HG03439 (cell line): ENCODE measurements around the gene ETFDH.
"Not testable (repeated sequence)": the region's sequence is repeated elsewhere in the genome, so short reads cannot be mapped to it uniquely, and the experiment has no call there.

ENCODE experiments used
- ATAC-seq: cut with Tn5 transposase; IDR thresholded peaks from one replicate; pipeline ENCODE4 v1.9.1; 2021; ENCODE audit warnings: mild to moderate bottlenecking, moderate library complexity; ENCODE audit not compliant: unreplicated experiment

The ETFDH gene

DNA sequence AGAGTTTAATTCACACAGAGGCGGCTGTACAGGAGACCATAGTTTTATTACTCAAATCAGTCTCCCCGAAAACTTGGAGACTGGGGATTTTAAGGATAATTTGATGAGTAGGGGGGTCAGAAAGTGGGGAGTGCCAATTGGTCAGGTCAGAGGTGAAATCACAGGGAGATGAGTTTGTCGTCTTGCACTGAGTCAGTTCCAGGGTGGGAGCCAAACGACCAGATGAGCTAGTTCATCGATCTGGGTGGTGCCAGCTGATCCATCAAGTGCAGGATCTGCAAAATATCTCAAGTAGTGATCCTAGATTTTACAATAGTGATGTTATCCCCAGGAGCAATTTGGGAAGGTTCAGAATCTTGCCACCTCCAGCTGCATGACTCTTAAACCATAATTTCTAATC lies 4.0 kb downstream of the ETFDH start:
- no peak for ATAC-seq

DNA sequence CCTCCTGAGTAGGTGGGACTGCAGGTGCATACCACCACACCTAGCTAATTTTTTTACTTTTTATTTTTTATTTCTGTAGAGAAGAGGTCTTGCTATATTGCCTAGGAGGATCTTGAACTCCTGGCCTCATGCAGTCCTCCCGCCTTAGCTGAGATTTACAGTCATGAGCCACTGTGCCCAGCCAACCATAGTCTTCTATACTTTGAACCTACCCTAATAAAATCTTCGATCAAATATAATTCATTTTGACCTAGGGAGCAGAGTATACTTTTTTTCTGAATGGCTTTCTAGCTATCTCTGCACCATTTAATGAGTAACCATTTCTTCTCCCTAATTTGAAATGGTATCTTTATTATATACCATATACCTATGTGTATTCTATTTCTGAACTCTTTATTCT lies 6.7 kb downstream of the ETFDH start:
- ATAC-seq = no peak

DNA sequence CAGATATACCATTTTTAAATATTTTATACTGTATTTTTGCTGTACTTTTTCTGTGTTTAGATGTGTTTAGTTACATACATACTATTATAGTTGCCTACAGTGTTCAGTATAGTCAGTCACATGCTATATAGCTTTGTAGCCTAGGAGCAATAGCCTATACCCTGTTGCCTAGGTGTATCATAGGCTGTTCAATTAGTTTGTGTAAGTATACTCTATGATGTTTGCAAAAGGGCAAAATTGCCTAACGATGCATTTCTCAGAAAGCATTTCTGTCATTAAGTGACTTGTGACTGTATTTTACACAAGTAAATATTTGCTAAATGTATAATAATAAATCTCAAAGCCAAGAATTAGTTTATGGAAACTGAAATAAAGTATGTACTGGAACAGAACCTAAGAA lies 9.5 kb downstream of the ETFDH start:
- no peak for ATAC-seq

DNA sequence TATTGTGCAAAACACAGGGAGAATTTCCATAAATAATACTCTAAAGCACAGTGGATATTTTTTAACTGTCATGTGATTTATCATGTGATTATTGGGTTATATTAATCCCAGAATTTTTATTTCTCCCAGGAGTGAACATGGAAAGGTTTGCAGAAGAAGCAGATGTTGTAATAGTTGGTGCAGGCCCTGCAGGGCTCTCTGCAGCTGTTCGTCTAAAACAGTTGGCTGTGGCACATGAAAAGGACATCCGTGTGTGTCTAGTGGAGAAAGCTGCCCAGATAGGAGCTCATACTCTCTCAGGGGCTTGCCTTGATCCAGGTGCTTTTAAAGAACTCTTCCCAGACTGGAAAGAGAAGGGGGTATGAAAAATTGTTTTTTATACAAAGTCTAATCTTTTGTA lies 10.0 kb downstream of the ETFDH start:
- ATAC-seq = no peak

DNA sequence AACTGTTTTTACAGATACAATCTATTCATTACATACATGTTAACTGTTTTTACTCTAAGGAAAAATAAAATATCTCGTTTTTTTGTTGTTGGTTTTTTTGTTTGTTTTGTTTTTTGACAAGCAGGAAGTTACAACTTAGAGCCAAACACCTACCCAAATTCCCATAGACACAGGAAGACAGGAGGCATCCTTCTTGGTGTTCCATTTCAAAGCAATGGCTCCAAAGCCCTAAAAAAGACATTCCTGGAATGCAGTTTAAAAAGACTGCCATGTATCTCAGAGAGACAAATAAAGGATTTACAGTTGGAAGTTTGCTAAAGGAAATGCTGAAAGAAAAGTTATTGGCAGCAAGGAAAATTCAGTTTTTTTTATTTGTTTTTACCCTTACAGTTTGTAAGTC lies 16.7 kb downstream of the ETFDH start:
- no peak for ATAC-seq

DNA sequence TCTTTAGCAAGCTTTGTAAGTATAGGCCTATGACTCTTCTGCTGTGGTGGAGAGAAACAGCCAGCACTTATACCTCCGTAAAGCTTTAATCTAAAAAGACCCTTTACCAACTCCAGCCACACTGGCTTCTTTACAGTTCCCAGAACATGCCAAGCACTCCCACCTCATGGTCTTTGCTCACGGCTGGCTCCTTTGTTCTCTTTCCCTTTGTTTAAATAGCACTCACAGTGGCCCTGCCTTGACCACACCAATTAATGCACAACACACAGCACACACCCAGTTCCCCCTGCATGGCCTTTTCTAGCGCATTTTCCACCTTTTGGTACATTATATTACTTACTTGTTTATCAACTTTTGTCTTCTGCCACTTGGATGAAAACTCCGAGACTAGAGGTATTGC lies 32.2 kb downstream of the ETFDH start:
- ATAC-seq = no peak

DNA sequence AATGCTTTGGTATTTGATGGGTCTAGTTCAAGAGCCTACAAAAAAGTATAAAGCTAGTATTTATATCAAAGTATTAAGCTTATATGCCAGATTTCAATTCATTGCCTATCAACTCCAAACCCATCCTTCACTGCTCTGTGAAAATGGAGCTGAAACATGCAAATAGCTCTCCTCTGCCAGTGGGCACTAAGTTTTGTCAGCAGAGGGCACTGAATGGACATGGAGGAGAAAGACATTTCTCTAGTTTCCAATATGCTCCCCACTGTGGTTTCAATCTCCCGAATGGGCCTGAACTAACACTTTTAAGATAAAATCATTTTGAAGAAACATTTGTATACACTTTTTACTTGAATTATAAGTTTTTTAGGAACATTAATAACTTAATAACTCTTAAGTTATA lies 38.7 kb downstream of the ETFDH start:
- ATAC-seq = no peak

DNA sequence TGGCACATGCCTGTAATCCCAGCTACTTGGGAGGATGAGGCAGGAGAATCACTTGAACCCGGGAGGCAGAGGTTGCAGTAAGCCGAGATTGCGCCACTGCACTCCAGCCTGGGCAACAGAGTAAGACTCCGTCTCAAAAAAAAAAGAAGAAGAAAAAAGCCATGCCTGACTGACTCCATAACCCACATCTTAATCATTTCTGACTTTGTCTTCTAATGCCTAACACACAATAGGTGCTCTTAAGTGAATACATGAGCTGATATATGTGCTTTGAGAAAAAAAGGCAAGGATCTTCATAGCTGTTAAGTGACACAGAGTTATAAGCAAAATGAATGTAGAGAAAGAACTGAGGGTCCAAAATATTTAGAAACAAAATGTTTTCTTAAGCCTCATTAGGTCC lies 40.5 kb downstream of the ETFDH start:
- ATAC-seq = not testable (repeated sequence)

DNA sequence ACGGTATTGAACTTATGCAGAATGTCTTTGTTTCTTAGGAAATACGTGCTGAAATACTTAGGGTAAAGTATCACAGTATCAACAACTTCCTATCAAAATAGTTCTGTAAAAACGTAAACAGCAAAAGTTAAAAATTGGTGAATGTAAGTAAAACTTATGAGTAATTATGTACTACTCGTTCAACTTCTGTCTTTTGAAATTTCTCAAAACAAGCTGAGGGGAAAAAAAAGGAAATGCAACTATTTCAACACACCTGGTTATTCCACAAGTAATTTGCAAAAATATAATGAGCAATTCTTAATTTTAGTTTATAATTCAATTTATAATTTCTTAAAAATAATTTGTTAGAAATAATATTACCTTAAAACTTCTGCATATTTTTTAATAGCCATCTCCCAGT lies 42.8 kb downstream of the ETFDH start:
- ATAC-seq = no peak

DNA sequence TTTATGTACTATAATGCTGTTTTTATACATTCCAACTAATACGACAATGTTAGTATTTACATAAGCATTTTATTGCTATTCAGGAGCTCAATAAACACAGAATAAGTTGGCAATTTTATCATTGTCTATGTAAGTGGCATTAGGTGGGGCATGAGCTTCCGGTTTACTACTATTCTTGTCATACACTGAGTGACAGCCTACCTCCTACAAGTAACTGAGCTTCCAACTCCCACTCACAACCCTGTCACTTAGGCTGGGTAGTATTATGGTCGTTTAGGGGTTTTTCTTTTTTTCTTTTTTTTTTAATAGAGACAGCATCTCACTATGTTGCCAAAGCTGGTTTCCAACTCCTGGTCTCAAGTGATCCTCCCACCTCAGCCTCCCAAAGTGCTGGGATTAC lies 43.7 kb downstream of the ETFDH start:
- ATAC-seq = no peak

DNA sequence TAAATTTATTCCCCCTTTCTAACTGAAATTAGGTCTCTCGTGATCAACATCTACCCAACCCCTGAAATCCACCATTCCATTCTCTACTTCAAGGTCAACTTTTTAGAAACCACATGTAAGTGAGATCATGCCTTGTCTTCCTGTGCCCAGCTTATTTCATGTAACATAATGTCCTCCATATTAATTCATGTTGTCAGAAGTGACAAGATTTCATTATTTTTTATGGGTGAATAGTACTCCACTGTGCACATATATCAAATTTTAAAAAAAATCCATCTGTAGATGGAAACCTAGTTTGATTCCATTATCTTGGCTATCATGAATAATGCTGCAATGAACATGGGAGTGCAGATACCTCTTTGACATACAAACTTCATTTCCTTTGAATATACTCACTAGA lies 49.6 kb downstream of the ETFDH start:
- ATAC-seq = no peak

DNA sequence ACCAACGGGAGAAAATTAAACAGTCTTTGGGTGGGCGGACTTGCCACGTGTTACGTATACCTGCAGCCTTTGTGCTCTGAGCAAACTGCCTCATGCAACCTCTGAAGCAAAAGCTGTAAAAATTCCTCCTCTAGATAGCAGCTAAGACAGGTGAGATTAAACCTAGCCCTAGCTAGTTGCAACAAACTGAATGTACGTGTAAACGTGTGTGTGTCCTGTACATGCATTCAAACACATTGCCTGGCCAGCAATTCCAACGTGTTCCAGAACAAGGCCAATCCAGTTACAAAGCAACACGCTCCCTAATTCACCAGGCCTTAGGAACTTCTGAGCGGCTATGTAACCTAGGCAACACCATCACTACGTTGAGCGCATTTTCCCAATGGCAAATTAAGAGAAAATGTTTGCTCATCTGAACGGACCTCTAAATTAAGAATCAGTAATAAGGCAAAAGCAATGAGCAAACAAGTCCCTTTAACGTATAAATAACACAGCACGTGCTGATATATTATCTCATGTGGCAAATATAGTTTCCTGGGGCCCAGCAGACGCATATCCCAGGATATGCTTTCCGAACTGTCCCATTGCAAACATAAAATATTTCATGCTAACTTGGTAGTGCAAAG lies 50.3 kb downstream of the ETFDH start:
- no peak for ATAC-seq

DNA sequence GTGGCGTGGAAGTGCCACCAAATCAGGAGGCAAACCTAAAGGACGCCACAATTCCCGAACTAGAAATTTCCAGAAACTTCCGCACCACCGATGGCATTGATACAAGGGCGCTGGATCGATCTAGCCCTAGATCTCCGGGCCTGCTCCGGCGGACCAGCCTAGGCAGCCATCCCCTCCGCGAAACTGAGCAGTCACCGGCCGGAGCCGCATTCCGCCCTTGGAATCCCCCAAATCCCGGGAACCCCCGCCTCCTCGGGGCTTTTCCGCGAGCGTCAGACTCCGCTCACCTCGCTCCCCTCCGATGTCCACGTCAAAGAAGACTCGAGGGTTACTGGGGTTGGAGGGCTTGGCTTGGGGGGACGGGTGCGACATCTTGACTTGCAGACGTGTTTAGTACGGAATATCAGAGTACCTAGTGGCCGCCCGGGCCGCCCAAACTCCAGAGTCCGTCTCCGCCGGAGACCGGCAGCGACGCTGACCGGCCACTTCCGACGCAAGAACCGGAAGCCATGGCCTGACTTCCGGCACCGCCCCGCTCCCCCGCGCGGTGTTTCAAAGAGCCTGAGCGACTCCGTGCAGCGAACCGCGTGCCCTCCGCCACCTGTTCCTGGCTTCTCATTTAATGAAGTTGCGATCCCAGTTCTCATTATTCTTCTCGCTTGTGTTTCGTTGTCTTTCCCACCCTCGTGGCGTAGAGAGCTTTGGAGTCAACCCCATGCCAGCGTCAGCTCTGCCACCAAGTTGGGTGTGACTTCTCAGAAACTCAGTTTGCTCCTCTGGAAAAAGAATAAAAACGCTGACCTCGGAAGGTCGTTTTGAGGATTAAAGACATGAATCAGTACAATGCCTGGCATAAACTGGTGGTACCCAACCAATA lies 51.1 kb downstream of the ETFDH start, which contains the start of gene PPID:
Gene PPID, minus strand, starts transcription at position 480 of the 877 bp plus-strand sequence. Its CDS starts 108 bp downstream, at position 372.
- ATAC-seq = peak; percentile 97

DNA sequence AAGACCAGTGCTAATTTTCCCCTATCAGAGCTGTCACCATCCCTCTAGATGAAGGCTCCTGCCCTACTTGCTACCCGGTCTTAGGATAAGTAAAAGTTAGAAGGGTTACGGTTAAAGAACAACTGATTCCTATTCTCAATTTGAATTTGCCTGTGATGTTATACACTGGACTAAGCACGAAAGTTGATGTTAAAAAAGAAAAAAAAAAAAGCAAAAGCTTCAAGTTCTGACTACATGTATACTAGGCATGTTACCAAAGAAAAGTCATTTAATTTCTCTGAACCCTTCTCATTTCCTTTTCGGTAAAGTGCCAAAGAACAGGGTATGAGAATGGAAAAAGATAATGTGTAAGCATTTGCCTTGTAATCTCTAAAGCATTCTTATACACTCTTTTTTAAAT lies 52.5 kb downstream of the ETFDH start:
- no peak for ATAC-seq

DNA sequence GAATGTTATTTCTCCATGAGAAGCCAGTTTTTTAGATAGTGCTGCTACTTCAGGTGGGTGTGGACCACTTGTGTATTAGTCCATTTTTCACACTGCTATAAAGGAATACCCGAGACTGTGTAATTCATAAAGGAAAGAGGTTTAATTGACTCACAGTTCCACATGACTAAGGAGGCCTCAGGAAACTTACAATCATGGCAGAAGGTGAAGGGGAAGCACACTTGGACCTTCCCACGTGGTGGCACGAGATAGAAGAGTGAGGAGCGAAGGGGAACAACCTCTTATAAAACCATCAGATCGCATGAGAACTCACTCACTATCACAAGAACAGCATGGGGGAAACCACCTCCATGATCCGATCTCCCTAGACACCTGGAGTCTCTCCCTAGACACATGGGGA lies 54.5 kb downstream of the ETFDH start:
- ATAC-seq = no peak

DNA sequence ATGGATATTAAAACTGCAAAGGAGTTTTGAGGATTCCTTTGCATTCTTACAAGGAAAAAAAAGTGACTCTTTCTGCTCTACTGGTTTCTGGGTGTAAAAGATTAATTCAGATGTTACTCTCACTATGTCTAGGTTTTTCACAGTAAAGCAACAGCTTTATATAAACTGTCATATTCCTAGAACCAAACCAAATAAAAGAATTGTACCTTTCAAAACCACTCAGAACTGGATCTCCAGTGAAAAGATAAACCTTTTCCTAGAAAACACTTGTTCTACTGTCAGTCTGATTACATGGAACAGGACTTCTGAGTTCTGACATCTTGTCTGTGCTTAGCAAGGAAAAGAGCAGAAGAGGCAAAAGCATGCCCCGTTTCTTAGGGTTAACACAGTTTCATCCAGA lies 56.1 kb downstream of the ETFDH start:
- no peak for ATAC-seq

DNA sequence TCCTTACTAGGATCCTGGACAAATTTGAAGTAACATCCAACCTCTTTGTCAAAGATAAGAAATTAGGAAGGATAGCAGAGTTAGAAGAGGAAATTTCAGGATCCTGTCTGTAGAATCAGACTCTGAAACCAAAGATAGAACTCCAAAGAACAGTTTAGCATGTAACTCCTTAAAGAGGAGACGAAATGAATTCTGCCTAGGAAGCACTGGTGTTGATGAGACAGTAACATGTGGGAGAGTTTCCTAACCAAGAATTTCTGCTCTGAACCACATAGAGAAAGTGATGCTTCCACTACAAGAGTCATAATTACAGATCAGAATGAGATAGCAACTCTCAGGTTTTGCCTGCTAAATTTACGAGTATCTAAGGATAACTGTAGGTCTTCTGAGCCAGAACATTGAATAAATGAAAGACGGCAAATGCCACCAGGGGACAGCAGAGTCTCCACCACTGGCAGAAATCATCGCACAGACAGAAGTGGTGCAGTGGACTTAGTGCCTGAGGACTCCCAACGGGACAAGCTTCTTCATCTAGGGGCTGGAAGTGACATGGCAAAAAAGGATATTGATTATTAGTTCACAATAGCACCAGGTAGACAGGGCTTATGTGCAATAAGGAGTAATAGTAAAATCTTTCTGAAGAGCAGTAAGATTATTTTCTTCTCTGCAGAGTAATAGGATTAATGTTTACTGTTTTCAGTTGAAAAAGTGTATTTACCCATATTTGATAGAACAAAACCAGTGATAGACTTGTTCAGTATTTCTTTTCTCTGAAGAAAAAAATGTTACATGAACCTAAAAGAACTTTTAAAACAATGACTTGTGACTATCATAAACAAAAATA lies 57.8 kb downstream of the ETFDH start:
- peak; percentile 89 for ATAC-seq

DNA sequence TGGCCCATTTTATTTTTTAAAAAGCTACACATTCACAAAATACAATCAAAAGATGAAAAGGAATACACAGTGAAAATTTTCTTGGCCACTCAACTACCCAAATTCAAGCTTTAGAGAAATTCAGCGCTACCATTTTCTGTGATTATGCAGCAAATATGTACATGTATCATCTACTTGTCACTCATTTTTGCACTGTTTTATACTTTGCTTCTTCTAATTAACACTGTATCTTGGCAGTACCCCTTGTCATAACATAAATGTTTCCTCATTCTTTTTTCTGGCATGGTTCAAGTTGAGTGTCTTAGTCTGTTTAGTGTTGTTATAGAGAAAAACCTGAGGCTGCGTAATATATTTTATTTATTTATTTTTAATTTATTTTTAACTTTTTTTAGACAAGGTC lies 66.8 kb downstream of the ETFDH start:
- ATAC-seq = no peak

DNA sequence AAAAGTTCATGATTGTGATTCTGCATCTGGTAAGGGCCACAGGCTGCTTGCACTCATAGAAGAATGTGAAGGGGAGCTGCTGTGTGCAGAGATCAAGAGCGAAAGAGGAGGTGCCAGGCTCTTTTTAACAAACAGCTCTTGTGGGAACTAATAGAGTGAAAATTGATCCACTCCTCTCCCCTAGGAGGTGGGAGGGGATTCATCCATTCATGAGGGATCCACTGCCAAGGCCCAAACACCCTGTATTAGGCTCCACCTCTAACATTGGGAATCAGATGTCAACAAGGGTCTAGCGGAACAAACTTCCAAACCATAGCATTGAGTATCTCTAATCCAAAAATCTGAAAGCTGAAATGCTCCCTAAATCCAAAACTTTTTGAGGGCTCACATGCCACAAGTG lies 67.5 kb downstream of the ETFDH start:
- no peak for ATAC-seq

DNA sequence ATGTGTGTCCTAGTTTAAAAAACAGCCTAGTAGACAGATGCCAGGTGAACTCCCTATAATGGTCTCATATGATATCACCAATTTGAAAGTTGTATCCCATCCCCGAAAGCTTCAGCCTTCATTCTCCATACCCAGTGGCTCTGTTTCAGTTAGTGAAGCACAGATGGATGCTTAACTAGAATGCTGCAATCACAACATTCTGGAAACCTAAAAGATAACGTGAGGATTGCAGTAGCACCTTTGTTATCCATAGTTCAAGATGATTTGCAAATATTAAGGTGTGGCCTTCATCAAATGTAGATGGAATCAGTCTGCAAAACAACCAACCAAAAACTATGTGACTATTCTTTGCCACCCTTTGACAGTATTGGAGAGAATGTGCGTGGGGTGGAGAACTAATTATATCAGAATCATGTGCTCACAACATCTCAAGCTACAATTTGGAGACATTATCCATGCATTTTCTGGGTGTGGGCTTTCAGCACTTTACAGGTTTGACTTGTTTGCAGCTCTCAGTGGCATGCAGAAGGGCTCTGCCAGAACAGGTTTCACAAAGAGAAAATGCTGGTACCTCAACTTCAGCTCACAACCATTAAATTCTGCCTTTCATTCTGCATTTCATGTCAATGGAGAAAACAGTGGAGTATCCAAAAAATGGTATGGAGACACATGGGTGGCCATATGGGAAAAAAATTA lies 69.4 kb downstream of the ETFDH start:
- ATAC-seq = no peak

DNA sequence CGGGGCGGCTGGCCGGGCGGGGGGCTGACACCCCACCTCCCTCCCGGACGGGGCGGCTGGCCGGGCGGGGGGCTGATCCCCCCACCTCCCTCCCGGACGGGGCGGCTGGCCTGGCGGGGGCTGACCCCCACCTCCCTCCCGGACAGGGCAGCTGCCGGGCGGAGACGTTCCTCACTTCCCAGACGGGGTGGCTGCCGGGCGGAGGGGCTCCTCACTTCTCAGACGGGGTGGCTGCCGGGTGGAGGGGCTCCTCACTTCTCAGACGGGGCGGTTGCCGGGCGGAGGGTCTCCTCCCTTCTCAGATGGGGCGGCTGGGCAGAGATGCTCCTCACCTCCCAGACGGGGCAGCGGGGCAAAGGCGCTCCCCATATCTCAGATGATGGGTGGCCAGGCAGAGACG lies 74.4 kb downstream of the ETFDH start:
- ATAC-seq = not testable (repeated sequence)
